Measurements from ENCODE around the gene GRK2.

Gene GRK2

DNA sequence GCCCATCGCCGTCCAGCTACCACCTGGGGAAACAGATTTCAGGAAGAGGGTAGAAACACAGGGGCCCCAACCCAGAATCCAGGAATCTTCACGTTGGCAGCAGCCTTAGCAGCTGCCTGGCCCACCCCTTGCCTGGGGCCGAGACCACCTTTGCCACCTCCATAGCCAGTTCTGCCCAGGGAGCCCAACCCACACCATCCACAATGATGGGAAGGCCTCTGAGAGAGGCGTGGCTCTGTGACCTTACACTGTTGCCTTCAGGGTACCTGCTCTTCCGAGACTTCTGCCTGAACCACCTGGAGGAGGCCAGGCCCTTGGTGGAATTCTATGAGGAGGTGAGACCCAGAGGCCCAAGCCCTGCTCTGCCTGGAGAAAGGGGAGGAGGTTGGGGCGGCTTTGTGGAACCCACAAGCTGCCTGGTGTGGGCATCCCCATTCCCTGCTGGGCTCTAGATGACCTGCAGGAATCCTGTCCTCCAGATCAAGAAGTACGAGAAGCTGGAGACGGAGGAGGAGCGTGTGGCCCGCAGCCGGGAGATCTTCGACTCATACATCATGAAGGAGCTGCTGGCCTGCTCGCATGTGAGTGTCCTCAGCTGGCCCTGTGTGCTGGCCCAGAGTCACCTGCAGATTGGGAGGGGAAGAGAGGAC lies 12.8 kb downstream of the GRK2 start:
- TF ChIP-seq, protein P1, sequence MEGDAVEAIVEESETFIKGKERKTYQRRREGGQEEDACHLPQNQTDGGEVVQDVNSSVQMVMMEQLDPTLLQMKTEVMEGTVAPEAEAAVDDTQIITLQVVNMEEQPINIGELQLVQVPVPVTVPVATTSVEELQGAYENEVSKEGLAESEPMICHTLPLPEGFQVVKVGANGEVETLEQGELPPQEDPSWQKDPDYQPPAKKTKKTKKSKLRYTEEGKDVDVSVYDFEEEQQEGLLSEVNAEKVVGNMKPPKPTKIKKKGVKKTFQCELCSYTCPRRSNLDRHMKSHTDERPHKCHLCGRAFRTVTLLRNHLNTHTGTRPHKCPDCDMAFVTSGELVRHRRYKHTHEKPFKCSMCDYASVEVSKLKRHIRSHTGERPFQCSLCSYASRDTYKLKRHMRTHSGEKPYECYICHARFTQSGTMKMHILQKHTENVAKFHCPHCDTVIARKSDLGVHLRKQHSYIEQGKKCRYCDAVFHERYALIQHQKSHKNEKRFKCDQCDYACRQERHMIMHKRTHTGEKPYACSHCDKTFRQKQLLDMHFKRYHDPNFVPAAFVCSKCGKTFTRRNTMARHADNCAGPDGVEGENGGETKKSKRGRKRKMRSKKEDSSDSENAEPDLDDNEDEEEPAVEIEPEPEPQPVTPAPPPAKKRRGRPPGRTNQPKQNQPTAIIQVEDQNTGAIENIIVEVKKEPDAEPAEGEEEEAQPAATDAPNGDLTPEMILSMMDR (IDR thresholded peaks at IDR 0.05; ENCODE audit: insufficient read depth, low read length, poor library complexity, severe bottlenecking): no peak
- Histone ChIP-seq H3K36me3 (ENCODE audit: control insufficient read depth, insufficient read depth, low read length) (peaks cover 54% of the 10 kb centered on the region), H3K4me3 (replicated peaks; ENCODE audit: low read depth, low read length) (no peak overlapping the region), H3K27me3 (replicated peaks; ENCODE audit: control insufficient read depth, insufficient read depth, low read length) (no peaks in the 10 kb centered on the region)
- DNase-seq (ENCODE audit: extremely low read depth, insufficient read length): no peak

DNA sequence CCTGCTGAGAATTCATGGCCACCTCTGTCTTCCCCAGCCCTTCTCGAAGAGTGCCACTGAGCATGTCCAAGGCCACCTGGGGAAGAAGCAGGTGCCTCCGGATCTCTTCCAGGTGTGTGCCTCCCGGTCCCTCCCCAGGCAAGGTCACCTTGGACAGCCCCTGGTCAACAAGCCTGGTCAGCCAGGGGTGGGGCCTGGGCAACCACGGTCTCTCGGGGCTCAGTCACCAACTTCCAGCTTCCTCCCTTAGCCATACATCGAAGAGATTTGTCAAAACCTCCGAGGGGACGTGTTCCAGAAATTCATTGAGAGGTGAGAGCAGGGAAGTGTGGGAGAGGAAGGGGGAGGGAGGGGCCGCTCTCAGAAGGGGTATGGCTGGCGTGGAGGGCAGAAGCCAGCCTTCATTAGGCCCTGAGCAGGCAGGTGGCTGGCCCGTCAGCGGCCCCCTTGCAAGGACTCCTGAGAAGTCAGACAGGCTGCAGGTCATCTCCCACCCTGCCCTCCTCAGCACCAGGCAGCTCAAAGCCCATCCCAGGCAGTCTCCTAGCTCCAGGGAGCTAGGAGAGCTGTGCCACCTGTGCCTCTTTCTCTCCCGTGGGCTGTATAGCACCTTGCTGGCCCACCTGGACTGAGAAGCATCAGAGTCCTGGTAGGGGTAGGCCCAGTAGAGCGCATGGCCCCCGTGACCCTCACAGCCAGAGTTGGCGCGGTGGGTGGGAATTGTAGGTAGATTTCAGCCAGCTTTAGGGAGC lies 13.5 kb downstream of the GRK2 start:
- TF ChIP-seq, protein P1 (IDR thresholded peaks at IDR 0.05; ENCODE audit: insufficient read depth, low read length, poor library complexity, severe bottlenecking): no peak
- DNase-seq (ENCODE audit: extremely low read depth, insufficient read length): peak; percentile 6
- Histone ChIP-seq H3K27me3 (replicated peaks; ENCODE audit: control insufficient read depth, insufficient read depth, low read length) (no peaks in the 10 kb centered on the region), H3K4me3 (replicated peaks; ENCODE audit: low read depth, low read length) (no peak overlapping the region), H3K36me3 (ENCODE audit: control insufficient read depth, insufficient read depth, low read length) (peaks cover 58% of the 10 kb centered on the region)

DNA sequence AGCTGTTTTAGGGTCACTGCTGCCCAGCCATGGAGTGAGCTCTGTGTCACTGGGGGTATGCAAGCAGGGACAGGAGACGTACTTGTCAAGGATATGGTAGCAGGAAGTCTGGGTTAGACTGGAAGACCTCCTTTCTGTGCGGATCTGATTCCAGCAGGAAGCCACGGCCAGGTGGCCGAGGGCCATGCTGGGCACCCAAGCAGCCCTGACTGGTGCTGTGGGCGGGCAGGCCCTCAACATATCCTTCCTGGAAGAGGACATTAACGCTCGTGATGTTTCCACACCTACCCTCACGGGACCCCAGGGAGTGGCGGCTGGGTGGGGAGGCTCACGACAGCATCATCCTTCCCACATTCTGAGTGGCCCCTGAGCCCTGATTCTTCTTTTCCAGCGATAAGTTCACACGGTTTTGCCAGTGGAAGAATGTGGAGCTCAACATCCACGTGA lies 14.1 kb downstream of the GRK2 start:
- Histone ChIP-seq H3K4me3 (replicated peaks; ENCODE audit: low read depth, low read length) (no peak overlapping the region), H3K27me3 (replicated peaks; ENCODE audit: control insufficient read depth, insufficient read depth, low read length) (no peaks in the 10 kb centered on the region), H3K36me3 (ENCODE audit: control insufficient read depth, insufficient read depth, low read length) (peaks cover 57% of the 10 kb centered on the region)
- TF ChIP-seq, protein P1 (IDR thresholded peaks at IDR 0.05; ENCODE audit: insufficient read depth, low read length, poor library complexity, severe bottlenecking): no peak
- peak; percentile 7 for DNase-seq (ENCODE audit: extremely low read depth, insufficient read length)

DNA sequence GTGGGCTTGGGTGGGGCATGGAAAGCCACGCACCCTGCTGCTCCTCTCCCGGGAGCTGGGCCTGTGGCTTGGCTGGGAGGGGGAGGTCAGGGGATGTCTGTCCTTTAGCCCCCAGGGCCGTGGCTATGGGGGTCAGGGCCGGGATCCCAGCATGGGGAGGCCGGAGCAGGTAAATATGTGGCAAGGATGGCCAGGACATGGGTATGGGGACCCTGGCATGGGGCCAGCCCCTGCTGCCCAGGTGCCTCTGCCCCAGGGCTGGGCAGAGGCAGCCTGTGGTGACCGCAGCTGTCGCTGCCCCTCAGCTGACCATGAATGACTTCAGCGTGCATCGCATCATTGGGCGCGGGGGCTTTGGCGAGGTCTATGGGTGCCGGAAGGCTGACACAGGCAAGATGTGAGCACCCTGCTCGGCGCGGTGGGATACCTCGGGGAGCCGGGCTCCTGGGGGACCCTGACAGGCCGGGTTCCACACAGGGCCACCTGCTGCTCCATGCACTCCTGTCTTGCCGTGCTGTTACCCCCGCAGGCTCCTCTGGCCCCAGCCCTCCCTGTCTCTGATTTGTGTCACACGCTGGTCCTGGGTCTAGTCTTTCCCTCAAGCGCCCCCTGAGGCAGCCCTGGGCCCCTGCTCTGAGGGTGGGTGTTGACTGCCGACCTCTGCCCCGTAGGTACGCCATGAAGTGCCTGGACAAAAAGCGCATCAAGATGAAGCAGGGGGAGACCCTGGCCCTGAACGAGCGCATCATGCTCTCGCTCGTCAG lies 14.7 kb downstream of the GRK2 start:
- Histone ChIP-seq H3K4me3 (replicated peaks; ENCODE audit: low read depth, low read length) (no peak overlapping the region), H3K36me3 (ENCODE audit: control insufficient read depth, insufficient read depth, low read length) (peaks cover 62% of the 10 kb centered on the region), H3K27me3 (replicated peaks; ENCODE audit: control insufficient read depth, insufficient read depth, low read length) (no peaks in the 10 kb centered on the region)
- TF ChIP-seq, protein P1 (IDR thresholded peaks at IDR 0.05; ENCODE audit: insufficient read depth, low read length, poor library complexity, severe bottlenecking): no peak
- DNase-seq (ENCODE audit: extremely low read depth, insufficient read length): peak; percentile 8

DNA sequence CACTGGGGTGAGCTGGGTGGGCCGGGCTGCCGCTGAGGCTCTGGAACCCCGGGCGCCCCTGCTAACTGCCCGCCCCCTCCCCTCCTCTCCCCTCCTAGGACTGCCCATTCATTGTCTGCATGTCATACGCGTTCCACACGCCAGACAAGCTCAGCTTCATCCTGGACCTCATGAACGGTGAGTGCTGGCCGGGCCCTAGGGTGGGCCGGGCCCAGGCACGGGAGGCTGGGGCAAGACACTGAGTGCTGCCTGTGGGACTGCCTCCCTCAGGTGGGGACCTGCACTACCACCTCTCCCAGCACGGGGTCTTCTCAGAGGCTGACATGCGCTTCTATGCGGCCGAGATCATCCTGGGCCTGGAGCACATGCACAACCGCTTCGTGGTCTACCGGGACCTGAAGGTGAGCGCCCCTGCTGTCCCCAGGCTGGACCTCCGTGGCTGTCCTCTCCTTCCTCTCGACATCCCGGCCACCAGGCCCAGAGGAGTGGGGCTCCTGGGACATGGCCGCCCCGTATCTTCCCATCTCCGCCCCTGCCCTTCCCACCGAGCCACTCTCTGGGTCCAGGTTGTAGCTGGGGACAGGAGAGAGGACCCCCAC lies 15.4 kb downstream of the GRK2 start:
- H3K36me3 ChIP-seq (ENCODE audit: control insufficient read depth, insufficient read depth, low read length): peaks cover 64% of the 10 kb centered on the region
- TF ChIP-seq, protein P1 (IDR thresholded peaks at IDR 0.05; ENCODE audit: insufficient read depth, low read length, poor library complexity, severe bottlenecking): no peak
- no peaks in the 10 kb centered on the region for H3K27me3 ChIP-seq (replicated peaks; ENCODE audit: control insufficient read depth, insufficient read depth, low read length)
- H3K4me3 ChIP-seq (replicated peaks; ENCODE audit: low read depth, low read length): no peak overlapping the region
- DNase-seq (ENCODE audit: extremely low read depth, insufficient read length): no peak
